ENCODE results near the gene KRT23.

- TF ChIP-seq EZH2 (IDR thresholded peaks at IDR 0.05) (no peak), POLR2AphosphoS5 (IDR thresholded peaks at IDR 0.05; ENCODE audit: borderline replicate concordance, low read depth, low read length) (no peak), FOXP2 (optimal IDR thresholded peaks at IDR 0.05; ENCODE audit: control extremely low read depth, extremely low read length, insufficient read depth) (no peak)
Measured at GRCh38 chr17:40879026-40879425, 58.4 kb downstream of the KRT23 start.
